NCI-H1417 treated with DMSO at 0.1 percent for 48 hours (cell line): Measurements from ENCODE around the gene CYFIP1.

Experiments
- DNase-seq: peaks from one replicate; lab custom pipeline; 2025; lab: John Stamatoyannopoulos, UW

Gene CYFIP1

DNA sequence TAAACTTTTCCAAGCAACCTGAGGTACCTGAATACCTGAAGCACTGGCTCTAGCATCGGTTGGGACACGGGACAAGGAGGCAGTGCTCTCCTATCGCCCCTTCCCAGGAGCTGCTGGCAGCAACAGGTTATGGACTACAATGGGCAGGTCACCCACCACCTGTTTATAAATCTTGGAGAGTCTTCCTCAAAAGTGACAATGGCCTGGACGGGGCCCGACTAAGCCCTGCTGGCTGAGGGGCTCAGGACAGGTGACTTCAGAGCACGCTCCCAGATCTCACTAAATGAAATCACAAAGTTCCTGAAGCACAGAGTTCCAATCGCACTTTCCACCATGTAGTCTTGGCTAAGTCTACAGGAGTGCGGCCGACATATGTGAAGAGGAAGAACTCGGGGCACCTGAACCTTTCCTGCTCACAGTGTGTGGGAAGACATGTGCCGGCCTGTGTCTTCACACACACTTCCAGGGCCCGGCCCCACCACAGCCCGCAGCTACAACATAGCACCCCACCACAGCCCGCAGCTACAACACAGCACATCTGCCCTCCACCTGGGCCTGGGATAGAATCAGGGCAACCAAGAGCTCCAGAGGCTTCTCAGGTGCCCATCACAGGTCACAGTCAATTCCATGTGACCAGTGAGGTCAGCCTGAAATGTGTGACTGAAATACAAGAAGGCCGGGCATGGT, 12.9 kb downstream of the CYFIP1 start:
- DNase-seq = no peak

DNA sequence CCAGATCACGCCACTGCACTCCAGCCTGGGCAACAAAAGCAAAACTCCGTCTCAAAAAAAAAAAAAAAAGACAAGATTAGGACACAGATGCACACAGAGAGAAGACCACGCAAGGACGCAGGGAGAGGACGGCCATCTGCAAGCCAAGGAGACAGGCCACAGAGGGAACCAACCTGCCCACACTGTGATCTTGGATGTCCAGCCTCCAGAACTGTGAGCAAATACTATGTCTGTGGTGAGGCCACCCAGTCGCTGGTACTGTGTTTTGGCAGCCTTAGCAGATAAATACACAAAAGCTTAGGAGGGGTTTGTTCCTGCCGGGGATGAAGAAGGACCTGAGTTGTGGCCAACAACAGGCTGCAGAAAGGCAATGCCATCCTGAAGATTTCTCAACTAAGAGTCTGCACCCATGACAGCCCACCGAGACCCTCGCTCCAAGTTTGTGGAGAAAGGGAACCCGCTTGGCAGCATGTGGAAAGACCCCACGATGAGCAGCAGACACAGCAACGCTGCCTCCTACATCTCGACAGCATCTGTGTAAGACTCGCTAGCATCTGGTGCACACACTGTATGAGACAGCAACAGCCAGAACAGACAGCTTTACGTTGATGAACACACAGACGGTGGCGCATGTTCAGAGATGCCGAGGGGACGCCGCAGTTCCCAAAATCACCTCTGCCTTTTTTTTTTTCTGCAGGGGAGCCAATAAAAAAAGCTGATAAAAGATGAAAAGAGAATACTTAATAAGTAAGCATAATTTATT, 13.7 kb downstream of the CYFIP1 start:
- DNase-seq = no peak

DNA sequence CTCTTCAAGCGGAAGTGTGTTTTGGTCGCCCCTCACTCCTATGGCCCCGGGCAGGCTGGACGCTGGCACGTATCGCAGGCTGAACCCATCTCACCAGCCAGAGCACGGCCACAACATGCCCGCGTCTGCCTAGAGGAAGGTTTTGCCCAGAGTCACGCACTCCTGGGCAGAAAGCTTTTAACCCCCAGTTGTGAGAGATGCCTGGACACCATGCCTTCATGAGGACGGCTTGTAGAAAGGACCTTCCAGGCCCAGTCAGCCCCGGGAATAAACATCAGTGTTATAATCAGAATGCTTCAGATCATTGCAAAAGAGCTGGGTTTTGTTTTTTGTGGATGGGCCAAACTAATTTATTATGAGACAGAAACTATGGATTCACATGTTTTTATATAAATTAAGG, 16.5 kb downstream of the CYFIP1 start:
- no peak for DNase-seq

DNA sequence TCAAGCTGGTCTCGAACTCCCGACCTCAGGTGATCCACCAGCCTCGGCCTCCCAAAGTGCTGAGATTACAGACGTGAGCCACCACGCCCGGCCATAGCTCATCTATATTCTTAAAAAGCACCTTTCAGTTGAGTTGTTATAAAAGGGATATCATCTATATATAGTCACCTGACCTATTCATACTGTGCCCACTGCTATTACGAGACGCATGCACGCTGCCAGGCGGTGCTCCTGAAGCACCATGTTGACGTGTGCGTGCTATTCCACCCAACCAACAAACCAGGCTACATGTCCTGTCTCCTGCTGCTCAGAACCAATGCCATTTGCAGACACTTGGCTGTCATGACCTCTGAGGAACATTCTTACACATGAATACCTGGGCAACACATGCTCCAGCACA, 17.6 kb downstream of the CYFIP1 start:
- no peak for DNase-seq

DNA sequence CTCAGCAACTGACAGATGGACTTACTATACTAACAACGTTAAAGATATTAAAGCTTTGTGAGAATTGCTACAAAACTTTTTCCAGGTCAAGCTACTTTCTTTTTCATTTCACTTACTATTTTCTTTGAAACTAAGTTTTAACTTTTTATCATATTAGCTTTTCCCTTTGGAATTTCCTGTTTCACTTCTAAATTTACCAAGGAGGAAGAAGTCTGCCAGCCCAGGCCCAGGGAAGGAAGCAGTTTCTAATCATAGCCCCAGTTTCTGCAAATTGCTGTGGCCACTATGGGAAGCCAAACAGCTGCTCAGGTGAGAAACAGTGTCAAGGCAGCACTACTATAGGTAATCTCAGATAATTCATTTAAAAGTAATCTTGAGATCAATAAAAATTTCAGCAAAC, 18.4 kb downstream of the CYFIP1 start:
- no peak for DNase-seq

DNA sequence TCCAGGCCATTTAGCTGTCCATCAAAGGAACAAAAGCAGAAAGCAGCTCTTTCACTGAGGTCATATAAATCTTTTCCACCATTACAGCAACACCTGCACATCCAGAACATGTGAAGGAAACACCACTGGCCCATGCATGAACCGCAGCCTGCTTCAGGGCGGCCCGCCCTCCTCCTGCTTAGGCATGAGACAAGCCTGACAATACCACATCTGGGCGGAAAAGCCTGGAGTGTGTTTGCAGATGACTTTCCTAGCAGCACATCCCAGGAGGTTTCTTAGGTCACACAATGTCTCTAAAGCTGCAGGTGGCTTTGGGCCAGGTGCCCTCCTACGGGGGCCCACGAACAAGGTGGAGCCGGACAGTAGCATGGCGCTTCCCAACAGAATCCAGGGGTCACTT, 19.6 kb downstream of the CYFIP1 start:
- no peak for DNase-seq

DNA sequence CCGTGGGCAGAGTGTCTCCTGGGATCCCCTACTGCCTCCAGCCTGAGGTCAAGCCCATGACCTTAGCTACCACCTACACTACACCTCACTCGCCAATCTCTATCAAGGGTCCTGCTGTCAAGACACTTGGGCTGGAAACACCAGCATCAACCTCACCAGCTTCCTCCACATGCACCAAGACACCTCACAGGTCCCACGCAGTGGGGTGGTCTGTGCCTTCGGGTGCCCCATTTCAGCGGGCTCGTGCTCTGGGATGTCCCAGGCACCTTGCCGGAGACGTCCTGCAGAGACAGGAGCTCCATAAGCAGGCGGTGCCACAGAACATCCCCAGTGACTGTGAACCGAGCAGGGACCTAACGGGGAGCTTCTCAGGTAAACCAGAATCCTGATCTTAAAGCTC, 20.0 kb downstream of the CYFIP1 start:
- DNase-seq = no peak

DNA sequence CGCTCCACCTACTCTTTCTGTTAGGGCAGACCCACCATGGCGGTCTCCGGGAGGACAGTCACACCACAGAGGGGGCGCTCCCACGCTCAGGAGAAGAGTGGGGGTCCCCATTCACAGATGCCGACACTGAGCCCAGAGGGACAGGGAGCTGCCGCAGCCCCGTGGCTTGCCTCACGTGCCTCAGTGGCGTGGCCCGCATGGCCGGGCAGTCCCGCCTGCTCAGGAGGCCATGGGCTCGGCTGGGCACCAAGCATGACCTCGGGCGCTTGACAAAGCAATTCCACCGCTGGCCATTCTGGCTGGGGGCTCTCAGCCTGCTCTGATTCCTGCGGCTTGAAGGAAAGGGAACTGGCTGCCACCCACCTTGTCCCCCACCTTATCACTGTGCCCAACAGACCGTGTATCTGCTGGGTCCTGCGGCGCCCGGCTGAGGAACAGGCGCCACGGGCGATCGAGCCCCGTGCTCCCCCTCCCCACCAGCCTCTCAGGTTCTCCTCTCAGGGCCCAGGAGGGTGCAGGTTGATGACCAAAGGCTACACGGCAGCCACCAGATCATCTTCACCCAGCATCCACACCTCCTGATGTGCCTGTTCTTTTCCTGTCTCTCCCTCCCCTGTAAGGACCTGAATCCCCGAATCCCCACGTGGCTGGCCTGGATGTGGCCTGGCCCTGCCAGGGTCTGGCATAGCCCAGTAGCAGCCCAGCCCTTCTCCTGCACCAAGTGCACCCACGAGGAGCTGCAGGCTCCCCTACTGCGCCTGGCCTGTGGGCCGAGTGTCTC, 20.7 kb downstream of the CYFIP1 start:
- no peak for DNase-seq

DNA sequence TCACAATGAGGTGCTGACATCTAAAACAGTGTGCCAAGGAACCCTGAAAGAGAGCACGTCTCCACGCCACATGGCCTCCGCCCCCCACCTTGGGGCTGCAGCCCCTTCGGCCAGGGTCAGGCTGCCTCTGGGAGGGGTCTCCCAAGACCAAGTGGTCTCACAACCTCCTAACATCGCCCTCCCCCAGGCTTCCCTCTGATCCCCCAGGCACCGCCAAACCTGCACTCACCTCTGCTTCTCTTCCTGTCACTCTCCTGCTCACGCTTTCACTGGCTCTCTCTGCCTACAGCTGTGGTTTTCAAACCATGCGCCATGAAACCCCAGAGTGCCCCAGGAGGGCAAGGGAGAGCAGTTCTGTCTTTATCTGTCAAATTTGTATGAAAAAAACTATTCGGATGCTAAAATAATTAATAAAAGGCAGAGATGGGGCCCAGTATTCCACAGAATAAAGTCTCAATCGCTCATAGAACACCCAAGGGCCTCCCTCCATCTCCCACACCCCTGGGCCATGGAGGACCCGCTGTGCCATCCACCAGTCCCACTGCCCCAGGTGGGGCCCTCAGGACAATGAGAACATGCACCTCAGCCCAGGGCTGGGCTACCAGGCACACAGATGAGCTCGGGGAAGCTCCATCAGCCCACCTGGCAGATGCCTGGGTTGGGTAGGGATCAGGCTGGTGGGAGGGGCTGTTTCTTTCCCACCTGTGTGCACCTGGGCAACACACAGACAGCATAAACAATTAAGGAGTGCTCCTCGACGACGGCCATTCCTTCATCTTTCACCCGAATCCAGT, 21.5 kb downstream of the CYFIP1 start:
- DNase-seq = no peak

DNA sequence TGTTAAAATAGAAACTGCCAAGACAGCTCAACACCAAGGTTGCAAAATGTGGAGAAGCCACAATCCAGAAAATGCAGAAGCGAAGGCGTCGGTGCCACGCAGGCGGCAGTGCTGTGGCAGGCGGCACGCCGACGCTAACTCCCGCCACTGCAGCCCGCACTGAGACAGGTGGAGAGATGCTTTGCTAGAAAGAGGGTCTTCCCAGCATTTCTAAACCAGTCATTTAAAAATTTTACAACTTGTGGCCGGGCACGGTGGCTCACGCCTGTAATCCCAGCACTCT, 23.2 kb downstream of the CYFIP1 start:
- DNase-seq = no peak

DNA sequence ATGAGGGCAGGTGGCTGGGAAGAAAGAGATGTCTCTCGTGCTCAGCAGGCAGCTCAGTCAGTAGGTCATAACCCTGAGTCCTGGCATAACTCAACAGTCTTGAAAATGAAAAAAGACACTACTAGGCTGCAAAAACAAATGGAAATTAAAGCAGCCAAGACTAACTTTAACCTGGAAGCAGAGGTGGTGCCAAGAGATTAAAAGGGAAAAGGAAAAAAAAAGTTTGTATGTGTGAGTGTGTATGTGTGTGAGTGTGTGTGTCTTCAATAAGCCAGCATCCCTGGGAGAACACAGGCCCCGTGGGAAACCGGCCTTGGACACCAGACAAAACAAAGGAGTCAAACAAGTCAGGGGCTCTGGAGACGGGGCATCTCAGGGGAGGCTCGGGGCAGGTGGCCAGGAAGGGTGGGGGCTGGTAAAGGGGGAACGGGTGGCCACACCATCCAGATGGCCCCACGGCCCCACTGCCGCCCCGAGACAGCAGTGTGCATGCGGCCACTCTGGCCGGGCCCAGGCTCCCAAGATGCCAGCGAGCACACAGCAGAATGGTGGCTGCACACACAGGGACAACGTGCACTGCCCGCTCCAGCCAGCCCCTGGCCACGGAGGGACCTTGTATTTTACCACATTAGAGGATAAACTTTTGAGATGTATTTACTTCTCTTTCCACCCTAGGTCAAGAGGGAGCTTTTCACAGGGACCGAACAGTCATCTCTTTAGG, 23.8 kb downstream of the CYFIP1 start:
- no peak for DNase-seq

DNA sequence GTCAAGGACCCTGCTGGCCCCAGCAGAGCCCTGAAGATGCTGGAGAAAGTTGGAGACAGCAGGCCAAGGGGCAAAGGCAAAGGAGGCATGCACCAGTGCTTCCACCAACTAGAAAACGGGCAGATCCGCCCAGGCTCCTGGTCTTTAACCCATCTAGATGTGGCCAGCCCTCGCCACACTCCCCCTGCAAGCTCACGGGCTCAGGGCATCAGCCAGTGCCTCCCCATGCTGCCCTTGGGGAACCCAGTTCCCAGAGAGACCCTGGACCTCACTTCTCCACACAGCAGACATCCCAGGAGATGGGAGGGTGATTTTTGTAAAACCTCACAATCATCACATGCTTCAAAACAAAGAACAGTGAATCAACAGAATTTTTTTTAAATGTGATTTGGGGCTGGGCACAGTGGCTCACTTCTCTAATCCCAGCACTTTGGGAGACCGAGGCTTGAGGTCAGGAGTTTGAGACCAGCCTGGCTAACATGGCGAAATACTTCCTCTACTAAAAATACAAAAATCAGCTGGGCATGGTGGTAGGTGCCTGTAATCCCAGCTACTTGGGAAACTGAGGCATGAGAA, 24.5 kb downstream of the CYFIP1 start:
- DNase-seq = no peak

DNA sequence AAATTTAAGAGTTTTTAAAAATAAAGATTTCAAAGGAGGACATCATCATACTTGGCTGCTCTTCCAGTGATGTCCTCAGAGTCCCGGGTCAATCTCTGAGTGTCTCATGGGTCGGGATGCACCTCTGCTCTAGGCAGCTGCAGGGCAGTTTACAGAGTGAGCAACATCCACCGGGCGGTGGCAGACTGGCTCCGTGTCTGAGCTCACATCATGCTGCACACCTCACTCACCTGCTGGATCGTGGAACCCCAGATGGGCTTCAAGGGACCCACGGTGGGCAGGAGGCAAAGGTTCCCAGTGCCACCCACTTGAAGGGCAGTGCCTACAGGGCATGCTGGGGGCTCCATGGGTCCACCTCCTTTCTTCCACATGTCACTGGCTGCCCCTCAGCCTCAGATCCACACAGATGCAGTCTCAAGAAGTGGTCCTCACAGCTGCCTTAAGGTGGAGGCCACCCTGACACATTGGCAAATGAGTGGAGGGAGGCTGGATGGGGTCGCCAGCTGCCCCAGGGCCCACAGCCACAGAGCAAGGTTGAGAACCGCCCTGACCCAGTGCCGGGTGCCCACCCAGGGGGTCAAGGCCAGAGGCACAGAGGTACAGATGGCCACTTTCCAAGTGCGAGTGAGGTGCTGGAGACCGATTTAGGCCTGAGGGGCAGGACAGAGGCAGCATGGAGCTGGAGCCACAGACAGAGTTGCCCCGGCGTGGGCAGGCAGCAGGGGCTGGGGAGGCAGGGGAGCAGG, 25.2 kb downstream of the CYFIP1 start:
- DNase-seq = no peak

DNA sequence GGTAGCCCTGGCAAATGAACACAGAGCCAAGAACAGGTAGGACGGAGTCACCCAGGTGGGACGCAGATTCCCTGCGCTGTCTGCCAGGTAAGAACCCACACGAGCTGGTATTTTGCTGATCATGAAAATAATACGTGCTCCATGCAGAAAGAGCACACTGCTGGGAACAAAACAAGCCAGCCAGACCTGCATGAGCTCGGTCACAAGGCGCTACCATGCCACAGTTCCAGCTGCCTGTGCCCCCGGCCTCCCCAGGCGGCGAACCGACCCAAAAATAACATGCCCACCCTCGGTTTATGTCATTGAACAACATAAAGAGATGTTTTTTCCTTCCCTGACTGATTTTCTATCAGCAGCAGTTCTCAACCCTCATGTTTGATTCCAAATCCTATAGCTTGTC, 25.8 kb downstream of the CYFIP1 start:
- DNase-seq = no peak

DNA sequence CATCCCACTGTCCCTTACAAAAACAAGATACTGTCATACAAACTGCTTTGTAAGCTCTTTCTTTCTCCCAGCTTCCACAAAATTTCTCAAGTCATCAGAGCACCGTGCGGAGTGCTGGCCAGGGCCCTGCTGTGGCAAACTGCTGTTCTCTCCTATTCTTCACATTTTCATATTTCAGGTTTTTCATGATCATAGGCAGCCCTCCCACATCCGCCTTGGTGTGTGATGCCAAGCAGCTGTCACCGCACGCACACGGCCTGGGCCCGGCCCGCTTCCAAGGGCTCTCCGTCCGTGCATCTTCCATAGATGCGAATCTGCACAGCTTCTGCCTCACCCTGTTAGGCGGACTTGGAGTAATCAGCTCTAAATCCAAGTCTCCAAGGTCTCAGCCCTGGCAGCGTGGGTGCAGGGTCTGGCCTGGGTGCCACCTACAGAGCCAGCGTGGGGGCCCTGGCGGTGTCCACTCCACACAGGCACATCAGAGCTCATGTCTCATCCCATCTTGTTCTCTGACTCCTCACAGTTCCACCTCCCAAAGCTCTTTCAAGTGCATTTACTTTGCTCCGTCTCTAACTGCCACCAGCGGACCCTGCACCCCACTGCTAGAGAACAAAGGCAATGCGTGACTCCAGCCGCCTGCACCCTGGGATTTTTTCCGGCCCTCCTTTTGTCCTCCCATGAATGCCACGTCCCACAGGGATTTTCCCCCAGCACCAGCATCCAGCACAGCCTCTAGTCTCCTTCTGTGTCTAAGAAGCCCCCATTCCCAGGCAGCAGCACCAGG, 27.2 kb downstream of the CYFIP1 start:
- DNase-seq = peak; percentile 9

DNA sequence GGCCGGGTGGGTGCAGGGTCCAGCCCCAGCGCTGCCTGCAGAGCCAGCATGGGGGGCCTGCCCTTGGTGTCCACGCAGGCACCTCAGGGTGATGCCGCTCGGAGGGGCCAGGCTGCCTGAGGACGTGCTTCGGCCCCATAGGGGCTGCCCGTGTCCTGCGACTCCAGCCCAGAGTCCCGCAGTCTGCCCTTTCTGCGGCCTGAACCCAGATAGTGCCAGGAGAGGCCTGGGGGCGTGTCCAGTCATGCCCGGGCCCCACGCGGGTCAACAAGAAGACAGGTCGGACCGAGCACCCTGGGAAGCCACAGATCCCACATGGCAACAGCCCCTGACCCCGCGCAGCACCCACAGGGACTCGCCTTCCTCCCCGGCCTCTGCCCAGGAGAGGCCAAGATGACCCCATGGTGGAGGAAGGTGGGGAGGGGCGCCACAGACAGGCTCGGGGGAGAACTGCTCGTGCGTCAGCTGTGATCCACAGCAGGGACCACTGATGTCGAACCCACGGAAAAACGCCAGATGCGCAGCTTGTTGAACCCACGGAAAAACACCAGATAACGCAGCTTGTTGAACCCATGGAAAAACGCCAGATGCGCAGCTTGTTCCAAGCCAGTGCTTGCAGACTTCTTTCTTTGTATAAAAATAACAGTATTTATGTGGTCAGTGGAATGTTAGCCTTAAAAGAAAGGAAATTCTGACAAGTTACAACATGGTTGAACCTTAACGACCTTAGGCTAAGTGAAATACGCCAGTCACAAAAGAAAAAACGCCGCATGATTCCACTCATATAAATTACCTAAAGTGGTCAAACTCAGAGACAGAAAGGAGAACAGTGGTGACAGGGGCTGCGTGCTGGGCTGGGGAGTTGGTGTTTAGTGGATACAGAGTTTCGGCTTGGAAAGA, 28.5 kb downstream of the CYFIP1 start:
- no peak for DNase-seq

DNA sequence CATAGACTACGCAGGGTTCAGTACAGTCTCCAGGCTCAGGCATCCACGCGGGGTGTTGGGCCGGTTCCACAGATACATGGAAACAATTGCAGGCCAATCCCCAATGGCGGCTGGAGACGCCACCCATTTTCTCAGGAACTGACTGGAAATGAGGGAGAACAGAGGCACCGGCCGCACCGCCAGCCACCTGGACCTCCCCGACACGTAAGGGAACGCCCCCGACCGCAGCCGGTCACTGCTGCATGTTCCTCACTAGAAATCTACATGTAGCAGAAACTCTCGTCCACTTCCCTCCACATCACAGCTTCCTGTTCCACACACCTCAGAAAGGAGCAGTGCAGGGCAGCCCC, 29.2 kb downstream of the CYFIP1 start:
- no peak for DNase-seq

DNA sequence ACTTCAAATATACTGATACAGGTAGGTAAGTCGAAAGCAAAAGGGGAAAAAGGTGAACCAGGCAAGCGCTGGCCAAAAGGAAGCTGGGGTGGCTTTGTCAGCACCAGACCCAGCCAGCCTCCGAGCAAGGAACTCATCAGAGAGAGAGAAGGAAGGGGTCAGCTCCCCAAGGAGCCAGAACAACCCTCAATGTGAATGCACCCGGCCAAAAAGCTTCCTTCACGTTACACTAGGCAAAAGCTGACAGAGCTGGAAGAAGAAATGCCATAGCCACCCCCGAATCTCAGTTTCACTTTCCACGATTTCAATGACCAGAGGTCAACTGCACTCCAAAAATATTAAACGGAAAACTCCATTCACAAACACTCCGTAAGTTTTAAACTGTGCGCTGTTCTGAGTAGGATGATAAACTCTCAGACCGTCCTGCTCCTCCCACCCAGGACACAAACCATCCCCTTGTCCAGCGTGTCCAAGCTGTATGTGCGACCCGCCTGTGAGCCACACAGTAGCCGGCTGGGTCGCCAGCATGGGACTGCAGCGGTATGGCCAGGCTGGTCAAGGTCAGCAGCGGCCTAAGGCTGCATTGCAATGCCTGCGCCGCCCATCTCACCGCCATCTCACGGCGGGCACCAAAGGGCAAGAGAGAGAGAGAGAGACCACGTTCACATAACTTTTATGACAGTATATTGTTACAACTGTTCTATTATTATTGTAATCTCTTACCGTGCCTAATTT, 29.7 kb downstream of the CYFIP1 start:
- no peak for DNase-seq
